ENCODE measurements around the gene NAB1. TPM values are rescaled to one million over a fixed set of nuclear protein-coding genes. Genes with fewer than 3 reads are reported as not detected.

Gene NAB1
- total RNA-seq, 1 donor = 54.8 TPM

- TF ChIP-seq, protein P1, sequence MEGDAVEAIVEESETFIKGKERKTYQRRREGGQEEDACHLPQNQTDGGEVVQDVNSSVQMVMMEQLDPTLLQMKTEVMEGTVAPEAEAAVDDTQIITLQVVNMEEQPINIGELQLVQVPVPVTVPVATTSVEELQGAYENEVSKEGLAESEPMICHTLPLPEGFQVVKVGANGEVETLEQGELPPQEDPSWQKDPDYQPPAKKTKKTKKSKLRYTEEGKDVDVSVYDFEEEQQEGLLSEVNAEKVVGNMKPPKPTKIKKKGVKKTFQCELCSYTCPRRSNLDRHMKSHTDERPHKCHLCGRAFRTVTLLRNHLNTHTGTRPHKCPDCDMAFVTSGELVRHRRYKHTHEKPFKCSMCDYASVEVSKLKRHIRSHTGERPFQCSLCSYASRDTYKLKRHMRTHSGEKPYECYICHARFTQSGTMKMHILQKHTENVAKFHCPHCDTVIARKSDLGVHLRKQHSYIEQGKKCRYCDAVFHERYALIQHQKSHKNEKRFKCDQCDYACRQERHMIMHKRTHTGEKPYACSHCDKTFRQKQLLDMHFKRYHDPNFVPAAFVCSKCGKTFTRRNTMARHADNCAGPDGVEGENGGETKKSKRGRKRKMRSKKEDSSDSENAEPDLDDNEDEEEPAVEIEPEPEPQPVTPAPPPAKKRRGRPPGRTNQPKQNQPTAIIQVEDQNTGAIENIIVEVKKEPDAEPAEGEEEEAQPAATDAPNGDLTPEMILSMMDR (IDR thresholded peaks at IDR 0.05; ENCODE audit: insufficient read depth, low read depth, low read length) = no peak
- peak; percentile 28 for DNase-seq (ENCODE audit: low read depth)
- no peak overlapping the region for H3K4me3 ChIP-seq (ENCODE audit: low read depth, low read length)
These were observed 33.3 kb downstream of the NAB1 start for GRCh38 chr2:190682168-190682567.

DNA sequence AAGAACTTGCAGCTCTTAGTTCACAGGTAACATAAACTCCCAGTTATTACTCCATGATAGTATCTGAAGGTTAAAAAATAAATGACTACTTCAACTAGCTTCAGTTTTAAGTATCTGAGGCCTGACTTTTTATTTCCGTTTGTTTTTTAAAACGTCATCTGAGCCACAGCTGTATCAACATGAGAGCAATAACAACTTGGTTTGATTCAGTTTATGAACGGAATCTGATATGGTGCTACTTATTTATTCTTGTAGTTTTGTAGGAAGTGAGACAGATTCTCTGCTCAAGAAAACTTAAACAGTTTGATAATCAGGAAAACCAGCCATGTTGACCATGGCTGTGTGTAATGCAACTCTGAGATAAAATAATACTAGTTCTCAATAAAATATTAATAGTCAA, 34.9 kb downstream of the NAB1 start:
- TF ChIP-seq, protein P1 (IDR thresholded peaks at IDR 0.05; ENCODE audit: insufficient read depth, low read depth, low read length) = no peak
- peak; percentile 41 for DNase-seq (ENCODE audit: low read depth)
- H3K4me3 ChIP-seq (ENCODE audit: low read depth, low read length) = no peak overlapping the region

- DNase-seq (ENCODE audit: low read depth) = no peak
- TF ChIP-seq, protein P1 (IDR thresholded peaks at IDR 0.05; ENCODE audit: insufficient read depth, low read depth, low read length) = no peak
- H3K4me3 ChIP-seq (ENCODE audit: low read depth, low read length) = no peak overlapping the region
These were observed 36.0 kb downstream of the NAB1 start for GRCh38 chr2:190684931-190685330.

- TF ChIP-seq, protein P1 (IDR thresholded peaks at IDR 0.05; ENCODE audit: insufficient read depth, low read depth, low read length) = no peak
- DNase-seq (ENCODE audit: low read depth) = no peak
- no peak overlapping the region for H3K4me3 ChIP-seq (ENCODE audit: low read depth, low read length)
These were observed 36.5 kb downstream of the NAB1 start for GRCh38 chr2:190685333-190685732.

DNA sequence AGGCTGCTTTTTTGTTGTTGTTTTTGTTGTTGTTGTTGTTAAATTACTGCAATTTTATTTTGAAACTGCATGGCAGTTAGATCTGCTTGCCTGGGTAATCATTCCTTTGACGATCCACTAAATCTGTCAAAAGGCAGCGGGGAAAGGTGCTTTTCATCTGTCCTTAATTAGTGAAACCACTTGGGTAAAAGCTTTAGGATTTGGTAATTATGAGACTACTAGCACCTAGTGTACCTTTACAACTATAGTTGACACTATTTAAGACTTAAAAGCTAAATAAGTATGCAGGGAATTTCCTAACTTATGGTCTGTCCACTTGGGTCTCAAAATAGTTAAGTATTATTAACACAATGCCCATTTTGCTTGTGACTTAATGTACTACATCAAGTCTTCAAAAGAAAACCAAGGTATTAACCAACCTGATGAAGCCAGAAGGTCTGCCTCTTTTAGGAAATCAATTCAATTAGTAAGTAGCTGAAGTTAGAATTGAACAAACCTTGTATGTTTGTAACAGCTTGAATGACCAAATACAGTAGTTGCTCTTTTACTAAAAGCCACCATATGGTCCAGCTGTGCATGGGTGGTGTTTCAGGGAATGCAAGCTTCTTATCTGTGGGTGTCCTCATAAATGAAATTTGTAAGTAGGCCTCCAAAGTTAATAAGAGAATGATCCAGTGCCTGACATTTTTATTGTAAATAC, 44.8 kb downstream of the NAB1 start:
- H3K4me3 ChIP-seq (ENCODE audit: low read depth, low read length) = no peak overlapping the region
- TF ChIP-seq, protein P1 (IDR thresholded peaks at IDR 0.05; ENCODE audit: insufficient read depth, low read depth, low read length) = no peak
- DNase-seq (ENCODE audit: low read depth) = no peak

DNA sequence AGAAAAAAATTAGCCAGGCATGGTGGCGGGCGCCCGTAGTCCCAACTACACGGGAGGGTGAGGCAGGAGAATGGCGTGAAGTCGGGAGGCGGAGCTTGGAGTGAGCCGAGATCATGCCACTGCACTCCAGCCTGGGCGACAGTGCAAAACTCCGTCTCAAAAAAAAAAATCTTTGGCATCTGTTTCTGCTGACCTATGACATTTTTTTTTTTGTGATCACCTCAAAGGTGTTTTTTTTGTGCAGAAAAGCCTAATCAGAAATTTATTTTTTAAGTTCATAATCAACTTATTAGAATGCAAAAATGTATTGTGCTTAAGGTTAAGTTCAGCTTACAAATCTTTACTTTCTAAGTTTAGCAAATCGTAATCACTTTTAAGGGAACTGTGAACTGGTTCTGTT, 45.6 kb downstream of the NAB1 start:
- TF ChIP-seq, protein P1 (IDR thresholded peaks at IDR 0.05; ENCODE audit: insufficient read depth, low read depth, low read length) = no peak
- H3K4me3 ChIP-seq (ENCODE audit: low read depth, low read length) = no peak overlapping the region
- no peak for DNase-seq (ENCODE audit: low read depth)

GRCh38 chr2:190695739-190696138, 46.9 kb downstream of the NAB1 start:
- TF ChIP-seq, protein P1 (IDR thresholded peaks at IDR 0.05; ENCODE audit: insufficient read depth, low read depth, low read length) = no peak
- H3K4me3 ChIP-seq (ENCODE audit: low read depth, low read length) = no peak overlapping the region
- DNase-seq (ENCODE audit: low read depth) = no peak

All from fibroblast of villous mesenchyme (primary cell).